Measurements from ENCODE around the gene INPP5A.

Gene INPP5A

GRCh38 chr10:132506711-132507408, 30.7 kb upstream of the INPP5A start:
- DNase-seq (ENCODE audit: low read depth): no peak
- no peak overlapping the region for H3K4me3 ChIP-seq (ENCODE audit: low read length)
- no peak for TF ChIP-seq CTCF (conservative IDR thresholded peaks at IDR 0.05; ENCODE audit: low read depth, low read length)

GRCh38 chr10:132507409-132507955, 30.1 kb upstream of the INPP5A start:
- H3K4me3 ChIP-seq (ENCODE audit: low read length): no peak overlapping the region
- TF ChIP-seq CTCF (conservative IDR thresholded peaks at IDR 0.05; ENCODE audit: low read depth, low read length): no peak
- DNase-seq (ENCODE audit: low read depth): no peak

GRCh38 chr10:132507956-132508490, 29.6 kb upstream of the INPP5A start:
- no peak for DNase-seq (ENCODE audit: low read depth)
- no peak for TF ChIP-seq CTCF (conservative IDR thresholded peaks at IDR 0.05; ENCODE audit: low read depth, low read length)
- no peak overlapping the region for H3K4me3 ChIP-seq (ENCODE audit: low read length)

- TF ChIP-seq CTCF (conservative IDR thresholded peaks at IDR 0.05; ENCODE audit: low read depth, low read length): peak; percentile 14
- no peak for DNase-seq (ENCODE audit: low read depth)
- H3K4me3 ChIP-seq (ENCODE audit: low read length): no peak overlapping the region
Observed at GRCh38 chr10:132508581-132509443, 28.8 kb upstream of the INPP5A start.

DNA sequence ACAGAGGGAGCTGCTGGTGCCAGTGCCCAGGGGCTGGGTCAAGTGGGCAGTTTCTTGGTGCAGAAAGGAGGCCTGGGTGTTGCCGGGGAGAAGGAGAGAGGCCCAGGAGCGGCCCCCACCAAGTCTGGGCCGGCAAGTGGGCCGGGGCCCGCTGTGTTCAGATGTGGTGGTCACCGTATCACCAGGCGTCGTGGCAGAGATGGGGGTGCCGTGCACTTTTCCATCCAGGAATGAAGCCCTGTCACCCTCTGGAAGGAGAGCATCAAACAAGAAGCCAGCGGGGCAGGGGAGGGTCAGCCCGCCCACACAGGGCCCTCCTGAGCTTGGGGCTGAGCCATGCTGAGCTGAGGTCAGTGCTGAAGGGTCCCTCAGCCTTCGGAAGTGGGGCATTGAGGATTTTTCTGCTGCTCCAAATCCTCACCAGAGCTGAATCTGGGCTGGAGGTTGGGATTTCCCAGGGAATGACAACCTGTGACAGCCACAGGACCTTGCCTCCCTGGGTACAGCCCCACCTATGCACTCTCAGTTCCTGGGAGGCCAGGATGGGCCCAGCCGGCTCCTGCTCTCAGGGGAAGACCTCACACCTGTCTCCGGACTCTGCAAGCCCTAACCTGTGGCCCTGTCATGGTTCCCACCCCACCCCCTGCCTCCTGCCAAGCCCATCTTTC, 27.9 kb upstream of the INPP5A start:
- DNase-seq (ENCODE audit: low read depth): no peak

More for the DNA sequence above, 27.9 kb upstream of the INPP5A start:
- TF ChIP-seq CTCF (conservative IDR thresholded peaks at IDR 0.05; ENCODE audit: low read depth, low read length): no peak
- H3K4me3 ChIP-seq (ENCODE audit: low read length): no peak overlapping the region
